ENCODE results near the gene FRAS1.

- TF ChIP-seq FOXM1 (IDR thresholded peaks at IDR 0.05; ENCODE audit: borderline replicate concordance) (no peak), SP1 (IDR thresholded peaks at IDR 0.05) (no peak)
These were observed 474.9 kb downstream of the FRAS1 start for GRCh38 chr4:78532046-78532445.

All from HEK293T (cell line).